MV-4-11 (cell line): Measurements from ENCODE around the gene SLC24A5.

ENCODE experiments used
- DNase-seq: peaks from one replicate; lab custom pipeline; 2025; lab: John Stamatoyannopoulos, UW

The SLC24A5 gene

GRCh38 chr15:48190932-48191573 is 70.3 kb downstream of the SLC24A5 start:
- DNase-seq = peak; percentile 69

DNA sequence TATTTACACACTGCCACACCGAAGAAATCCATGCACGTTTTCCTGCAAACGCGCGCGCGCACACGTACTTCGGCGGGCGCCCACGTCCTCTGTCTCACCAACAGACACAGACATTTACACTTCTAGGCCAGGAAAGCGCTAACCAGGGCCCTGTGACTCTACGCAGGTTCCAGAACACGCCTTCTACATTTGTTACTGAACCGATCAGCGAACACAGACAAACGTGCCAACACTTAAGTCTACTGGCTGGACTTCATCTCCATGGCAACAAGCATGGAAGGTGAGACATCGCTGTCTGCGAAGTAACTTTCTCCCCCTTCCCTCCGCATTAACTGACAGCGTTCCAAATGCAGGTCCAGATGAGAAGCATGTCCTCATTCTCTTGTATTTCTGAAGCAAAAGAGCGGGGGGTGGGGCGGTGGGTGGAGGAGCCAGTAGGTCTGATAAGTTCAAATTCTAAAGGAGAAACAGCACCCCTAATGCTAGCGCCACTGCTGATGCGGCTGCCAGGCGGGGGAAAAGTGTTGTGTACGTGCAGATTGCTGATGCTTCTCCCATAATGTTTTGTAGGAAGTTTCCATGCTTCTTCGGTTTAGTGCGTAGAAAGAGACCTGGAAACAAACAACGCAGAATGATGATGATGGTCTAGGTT is 70.9 kb downstream of the SLC24A5 start, which contains the start of gene CTXN2:
CTXN2 (plus strand) TSS at position 92 of the 652 bp plus-strand sequence. CDS start 9,636 bp downstream, outside the sequence.
- DNase-seq = no peak
